GM12874 (cell line): ENCODE data around the gene LPCAT2.

Source experiments
- CTCF ChIP-seq: IDR thresholded peaks from 2 replicates; pipeline ENCODE4 v1.5.1; 2011; ENCODE audit warnings: low read depth, mild to moderate bottlenecking, control low read depth, low read length, moderate library complexity; ENCODE audit not compliant: insufficient read depth

The LPCAT2 gene

GRCh38 chr16:55632259-55632658 is 123.4 kb downstream of the LPCAT2 start:
- TF ChIP-seq CTCF: no peak

GRCh38 chr16:55634193-55634592 is 125.3 kb downstream of the LPCAT2 start:
- no peak for TF ChIP-seq CTCF
